ENCODE measurements around the gene NOXRED1.

The NOXRED1 gene

GRCh38 chr14:77364146-77364545 lies 59.2 kb downstream of the NOXRED1 start:
- Histone ChIP-seq H3K27ac (no peak overlapping the region), H3K27me3 (replicated peaks) (no peaks in the 10 kb centered on the region), H3K36me3 (replicated peaks) (no peaks in the 10 kb centered on the region), H3K4me3 (ENCODE audit: low read depth, low read length) (no peak overlapping the region)
- no peak for TF ChIP-seq CTCF (IDR thresholded peaks at IDR 0.05; ENCODE audit: low read depth, low read length, missing control alignments)
- DNase-seq = no peak
- in situ Hi-C loops (cut with HindIII; ENCODE audit: low pct_ligation_motif_present, low sequenced_read_pairs) = no loop called here

- in situ Hi-C loops (cut with HindIII; ENCODE audit: low pct_ligation_motif_present, low sequenced_read_pairs) = no loop called here
- DNase-seq = no peak
Observed at GRCh38 chr14:77359626-77360025, 63.7 kb downstream of the NOXRED1 start.

GRCh38 chr14:77356899-77357298 lies 66.4 kb downstream of the NOXRED1 start:
- H3K27ac ChIP-seq = no peak overlapping the region
- H3K4me3 ChIP-seq (ENCODE audit: low read depth, low read length) = no peak overlapping the region
- DNase-seq = no peak
- in situ Hi-C loops (cut with HindIII; ENCODE audit: low pct_ligation_motif_present, low sequenced_read_pairs) = no loop called here
- H3K27me3 ChIP-seq (replicated peaks) = no peaks in the 10 kb centered on the region
- no peaks in the 10 kb centered on the region for H3K36me3 ChIP-seq (replicated peaks)
- TF ChIP-seq CTCF (IDR thresholded peaks at IDR 0.05; ENCODE audit: low read depth, low read length, missing control alignments) = no peak

More at GRCh38 chr14:77359626-77360025, 63.7 kb downstream of the NOXRED1 start:
- H3K4me3 ChIP-seq (ENCODE audit: low read depth, low read length) = no peak overlapping the region
- no peak overlapping the region for H3K27ac ChIP-seq
- H3K27me3 ChIP-seq (replicated peaks) = no peaks in the 10 kb centered on the region
- no peaks in the 10 kb centered on the region for H3K36me3 ChIP-seq (replicated peaks)
- TF ChIP-seq CTCF (IDR thresholded peaks at IDR 0.05; ENCODE audit: low read depth, low read length, missing control alignments) = no peak

- Histone ChIP-seq H3K27ac (no peak overlapping the region), H3K4me3 (ENCODE audit: low read depth, low read length) (no peak overlapping the region), H3K27me3 (replicated peaks) (no peaks in the 10 kb centered on the region), H3K36me3 (replicated peaks) (no peaks in the 10 kb centered on the region)
- no peak for TF ChIP-seq CTCF (IDR thresholded peaks at IDR 0.05; ENCODE audit: low read depth, low read length, missing control alignments)
- in situ Hi-C loops (cut with HindIII; ENCODE audit: low pct_ligation_motif_present, low sequenced_read_pairs) = no loop called here
- no peak for DNase-seq
Observed at GRCh38 chr14:77355811-77356210, 67.5 kb downstream of the NOXRED1 start.

- Histone ChIP-seq H3K27me3 (replicated peaks) (no peaks in the 10 kb centered on the region), H3K36me3 (replicated peaks) (no peaks in the 10 kb centered on the region), H3K4me3 (ENCODE audit: low read depth, low read length) (no peak overlapping the region), H3K27ac (no peak overlapping the region)
- TF ChIP-seq CTCF (IDR thresholded peaks at IDR 0.05; ENCODE audit: low read depth, low read length, missing control alignments) = no peak
- in situ Hi-C loops (cut with HindIII; ENCODE audit: low pct_ligation_motif_present, low sequenced_read_pairs) = no loop called here
- no peak for DNase-seq
Observed at GRCh38 chr14:77353469-77354141, 69.7 kb downstream of the NOXRED1 start.

- H3K36me3 ChIP-seq (replicated peaks) = no peaks in the 10 kb centered on the region
- no peak overlapping the region for H3K4me3 ChIP-seq (ENCODE audit: low read depth, low read length)
- no peak overlapping the region for H3K27ac ChIP-seq
- H3K27me3 ChIP-seq (replicated peaks) = no peaks in the 10 kb centered on the region
- in situ Hi-C loops (cut with HindIII; ENCODE audit: low pct_ligation_motif_present, low sequenced_read_pairs) = no loop called here
- no peak for TF ChIP-seq CTCF (IDR thresholded peaks at IDR 0.05; ENCODE audit: low read depth, low read length, missing control alignments)
- DNase-seq = no peak
Observed at GRCh38 chr14:77347751-77348150, 75.6 kb downstream of the NOXRED1 start.
